GM12891 (cell line): ENCODE results near the gene KLK13.

Experiments
- DNase-seq: peaks from one replicate; pipeline ENCODE4 v3.0.0; 2011; ENCODE audit warnings: low spot score; ENCODE audit not compliant: insufficient read length
- FAIRE-seq: peaks from 2 replicates; lab custom pipeline; 2011; peaks lifted over from hg19 to GRCh38; lab: Jason Lieb, UNC
- PAX5 ChIP-seq: IDR thresholded peaks from 2 replicates; pipeline ENCODE4 v1.6.1; 2011; ENCODE audit warnings: low read length, moderate library complexity, mild to moderate bottlenecking; ENCODE audit not compliant: insufficient read depth, severe bottlenecking
- POLR2A ChIP-seq: IDR thresholded peaks from 2 replicates; pipeline ENCODE4 v1.6.1; 2011; ENCODE audit warnings: low read depth, low read length, control low read depth
- POLR2AphosphoS5 ChIP-seq: IDR thresholded peaks from 2 replicates; pipeline ENCODE4 v1.6.1; 2011; ENCODE audit warnings: low read depth, low read length, control low read depth
- POU2F2 ChIP-seq: IDR thresholded peaks from 2 replicates; pipeline ENCODE4 v1.6.1; 2011; ENCODE audit warnings: low read depth, mild to moderate bottlenecking, control low read depth, low read length, moderate library complexity
- SPI1 ChIP-seq: IDR thresholded peaks from 2 replicates; pipeline ENCODE4 v1.6.1; 2011; ENCODE audit warnings: low read depth, low read length, control low read depth
- TAF1 ChIP-seq: IDR thresholded peaks from 2 replicates; pipeline ENCODE4 v1.6.1; 2011; ENCODE audit warnings: low read depth, low read length, control low read depth

Gene KLK13

GRCh38 chr19:51016798-51017683 lies 47.9 kb downstream of the KLK13 start:
- TF ChIP-seq POLR2AphosphoS5 = no peak
- TF ChIP-seq POU2F2 = no peak
- no peak for TF ChIP-seq PAX5
- no peak for TF ChIP-seq TAF1
- TF ChIP-seq POLR2A = no peak
- no peak for DNase-seq
- no peak for FAIRE-seq

GRCh38 chr19:51015691-51016267 lies 49.1 kb downstream of the KLK13 start:
- DNase-seq (no peak), FAIRE-seq (no peak)
- TF ChIP-seq POLR2A (no peak), SPI1 (no peak), TAF1 (no peak), POLR2AphosphoS5 (no peak), PAX5 (no peak), POU2F2 (no peak)

- DNase-seq (no peak), FAIRE-seq (no peak)
- TF ChIP-seq POLR2AphosphoS5 (no peak), SPI1 (no peak), TAF1 (no peak), POU2F2 (no peak), POLR2A (no peak), PAX5 (no peak)
Measured at GRCh38 chr19:51014242-51014641, 50.6 kb downstream of the KLK13 start.

- DNase-seq = no peak
- TF ChIP-seq TAF1 = no peak
- TF ChIP-seq POLR2AphosphoS5 = no peak
- no peak for TF ChIP-seq POLR2A
- TF ChIP-seq SPI1 = no peak
- TF ChIP-seq POU2F2 = no peak
- TF ChIP-seq PAX5 = no peak
- no peak for FAIRE-seq
Measured at GRCh38 chr19:51012661-51013190, 52.2 kb downstream of the KLK13 start.

- TF ChIP-seq POLR2A (no peak), SPI1 (no peak), TAF1 (no peak), PAX5 (no peak), POU2F2 (no peak), POLR2AphosphoS5 (no peak)
- DNase-seq (no peak), FAIRE-seq (no peak)
Measured at GRCh38 chr19:51010066-51010795, 54.7 kb downstream of the KLK13 start.

- FAIRE-seq (no peak), DNase-seq (no peak)
- no peak for TF ChIP-seq POLR2AphosphoS5
- no peak for TF ChIP-seq SPI1
- TF ChIP-seq TAF1 = no peak
- no peak for TF ChIP-seq POU2F2
- TF ChIP-seq PAX5 = no peak
- TF ChIP-seq POLR2A = no peak
Measured at GRCh38 chr19:51009061-51009891, 55.6 kb downstream of the KLK13 start.

GRCh38 chr19:51007488-51007887 lies 57.4 kb downstream of the KLK13 start:
- no peak for TF ChIP-seq POU2F2
- TF ChIP-seq POLR2A = no peak
- no peak for TF ChIP-seq PAX5
- TF ChIP-seq SPI1 = no peak
- TF ChIP-seq TAF1 = no peak
- no peak for TF ChIP-seq POLR2AphosphoS5
- no peak for FAIRE-seq
- no peak for DNase-seq

GRCh38 chr19:51006406-51006805 lies 58.5 kb downstream of the KLK13 start:
- TF ChIP-seq PAX5 (no peak), SPI1 (no peak), POU2F2 (no peak), TAF1 (no peak), POLR2AphosphoS5 (no peak), POLR2A (no peak)
- no peak for FAIRE-seq
- DNase-seq = no peak
